NCI-H2227 (cell line): ENCODE data around the gene USP3.

ENCODE experiments used
- DNase-seq: peaks from one replicate; lab custom pipeline; 2025; ENCODE audit not compliant: unreplicated experiment; lab: John Stamatoyannopoulos, UW

USP3 gene

GRCh38 chr15:63582718-63583426, 78.5 kb downstream of the USP3 start:
- no peak for DNase-seq

GRCh38 chr15:63586790-63587189, 82.4 kb downstream of the USP3 start:
- DNase-seq, result no peak

GRCh38 chr15:63587527-63587926, 83.1 kb downstream of the USP3 start:
- DNase-seq, result no peak

GRCh38 chr15:63588826-63589225, 84.4 kb downstream of the USP3 start:
- no peak for DNase-seq

- DNase-seq, result no peak
Measured at GRCh38 chr15:63593705-63594671, 89.6 kb downstream of the USP3 start.

GRCh38 chr15:63595065-63595464, 90.7 kb downstream of the USP3 start:
- DNase-seq, result no peak

- no peak for DNase-seq
Measured at GRCh38 chr15:63595688-63596087, 91.3 kb downstream of the USP3 start.

GRCh38 chr15:63596676-63597037, 92.3 kb downstream of the USP3 start:
- DNase-seq, result no peak

GRCh38 chr15:63597038-63597790, 92.8 kb downstream of the USP3 start, which contains the start of gene FBXL22:
Gene FBXL22, plus strand, starts transcription at chr15:63597387. Its CDS starts 6 bp downstream, at chr15:63597393.
- DNase-seq, result no peak

GRCh38 chr15:63597821-63598220, 93.4 kb downstream of the USP3 start:
- DNase-seq, result no peak

GRCh38 chr15:63598473-63599400, 94.3 kb downstream of the USP3 start:
- no peak for DNase-seq

GRCh38 chr15:63599401-63600000, 95.1 kb downstream of the USP3 start:
- peak; percentile 13 for DNase-seq

GRCh38 chr15:63600001-63600615, 95.7 kb downstream of the USP3 start:
- DNase-seq, result no peak

GRCh38 chr15:63600616-63601025, 96.2 kb downstream of the USP3 start:
- DNase-seq, result peak; percentile 94

- peak; percentile 43 for DNase-seq
Measured at GRCh38 chr15:63601026-63601703, 96.8 kb downstream of the USP3 start.

- DNase-seq, result no peak
Measured at GRCh38 chr15:63601704-63602185, 97.4 kb downstream of the USP3 start.

GRCh38 chr15:63602595-63602994, 98.2 kb downstream of the USP3 start:
- no peak for DNase-seq

- no peak for DNase-seq
Measured at GRCh38 chr15:63603516-63603915, 99.1 kb downstream of the USP3 start.

- DNase-seq, result no peak
Measured at GRCh38 chr15:63604281-63604680, 99.9 kb downstream of the USP3 start.
